ENCODE measurements around the gene TRAF2. TPM values are rescaled to one million over a fixed set of nuclear protein-coding genes. Genes with fewer than 3 reads are reported as not detected.

The TRAF2 gene
- polyA plus RNA-seq, 6 donors from 2014 or later: 13.2 to 29.9 (median 18.4) TPM

- Mint-ChIP-seq H3K4me1 (peaks cover 8 to 13% (median 9%) of the 10 kb centered on the region in 3 donors), H3K36me3 (no peaks in the 10 kb centered on the region), H3K27me3 (peaks cover 9 to 19% (median 11%) of the 10 kb centered on the region in 3 donors), H3K4me3 (no peak overlapping the region), H3K9me3 (no peaks in the 10 kb centered on the region), H3K27ac (no peak overlapping the region)
- DNase-seq (no peak), ATAC-seq (ENCODE audit: low read depth in 2 of 2) (no peak)
Observed at GRCh38 chr9:136963341-136963740, 77.0 kb downstream of the TRAF2 start.

GRCh38 chr9:136963751-136964150 is 77.4 kb downstream of the TRAF2 start:
- Mint-ChIP-seq H3K9me3 (no peaks in the 10 kb centered on the region), H3K36me3 (no peaks in the 10 kb centered on the region), H3K4me1 (peaks cover 8 to 13% (median 9%) of the 10 kb centered on the region in 3 donors), H3K4me3 (no peak overlapping the region), H3K27ac (no peak overlapping the region), H3K27me3 (peaks cover 9 to 19% (median 11%) of the 10 kb centered on the region in 3 donors)
- ATAC-seq (ENCODE audit: low read depth in 2 of 2): no peak
- no peak for DNase-seq

GRCh38 chr9:136964171-136964689 is 77.9 kb downstream of the TRAF2 start:
- ATAC-seq (ENCODE audit: low read depth in 2 of 2) (no peak), DNase-seq (no peak)
- Mint-ChIP-seq H3K4me1 (peaks cover 8 to 13% (median 9%) of the 10 kb centered on the region in 3 donors), H3K27me3 (peaks cover 9 to 19% (median 11%) of the 10 kb centered on the region in 3 donors), H3K4me3 (no peak overlapping the region), H3K36me3 (no peaks in the 10 kb centered on the region), H3K27ac (no peak overlapping the region), H3K9me3 (no peaks in the 10 kb centered on the region)

- Mint-ChIP-seq H3K36me3 (no peaks in the 10 kb centered on the region), H3K4me1 (peaks cover 8 to 13% (median 9%) of the 10 kb centered on the region in 3 donors), H3K9me3 (no peaks in the 10 kb centered on the region), H3K27me3 (peaks cover 9 to 21% (median 11%) of the 10 kb centered on the region in 3 donors), H3K4me3 (no peak overlapping the region), H3K27ac (no peak overlapping the region)
- no peak for DNase-seq
- ATAC-seq (ENCODE audit: low read depth in 2 of 2): no peak
Observed at GRCh38 chr9:136964833-136965422, 78.6 kb downstream of the TRAF2 start.

- H3K36me3 Mint-ChIP-seq: no peaks in the 10 kb centered on the region
- ATAC-seq (ENCODE audit: low read depth in 2 of 2): peak in 1 of 2 donors; percentile 81
Observed at GRCh38 chr9:136965771-136966484, 79.6 kb downstream of the TRAF2 start.

GRCh38 chr9:136968333-136969127 is 82.2 kb downstream of the TRAF2 start:
- H3K27ac Mint-ChIP-seq: no peak overlapping the region

More at GRCh38 chr9:136965771-136966484, 79.6 kb downstream of the TRAF2 start:
- H3K9me3 Mint-ChIP-seq: no peaks in the 10 kb centered on the region
- peaks cover 9 to 27% (median 11%) of the 10 kb centered on the region in 3 donors for H3K27me3 Mint-ChIP-seq
- H3K4me1 Mint-ChIP-seq: peaks cover 8 to 13% (median 9%) of the 10 kb centered on the region in 3 donors
- H3K27ac Mint-ChIP-seq: peak overlapping the region in 1 of 6 donors; percentile 15
- DNase-seq: no peak
- peak overlapping the region; percentile 1 to 76 (median 40) for H3K4me3 Mint-ChIP-seq

GRCh38 chr9:136969150-136969549 is 82.8 kb downstream of the TRAF2 start:
- Mint-ChIP-seq H3K4me3 (no peak overlapping the region), H3K36me3 (no peaks in the 10 kb centered on the region), H3K27ac (no peak overlapping the region), H3K4me1 (peaks cover 8 to 13% (median 9%) of the 10 kb centered on the region in 3 donors), H3K27me3 (peaks cover 8 to 20% (median 9%) of the 10 kb centered on the region in 3 donors), H3K9me3 (no peaks in the 10 kb centered on the region)
- no peak for ATAC-seq (ENCODE audit: low read depth in 2 of 2)
- no peak for DNase-seq

More at GRCh38 chr9:136968333-136969127, 82.2 kb downstream of the TRAF2 start:
- no peaks in the 10 kb centered on the region for H3K9me3 Mint-ChIP-seq
- ATAC-seq (ENCODE audit: low read depth in 2 of 2) (no peak), DNase-seq (no peak)
- peaks cover 8 to 20% (median 9%) of the 10 kb centered on the region in 3 donors for H3K27me3 Mint-ChIP-seq
- H3K4me1 Mint-ChIP-seq: peaks cover 8 to 13% (median 9%) of the 10 kb centered on the region in 3 donors
- no peak overlapping the region for H3K4me3 Mint-ChIP-seq
- no peaks in the 10 kb centered on the region for H3K36me3 Mint-ChIP-seq

GRCh38 chr9:136969774-136970173 is 83.5 kb downstream of the TRAF2 start:
- Mint-ChIP-seq H3K27me3 (peaks cover 8 to 20% (median 9%) of the 10 kb centered on the region in 3 donors), H3K27ac (no peak overlapping the region), H3K4me1 (peaks cover 8 to 13% (median 9%) of the 10 kb centered on the region in 3 donors), H3K36me3 (no peaks in the 10 kb centered on the region), H3K9me3 (no peaks in the 10 kb centered on the region), H3K4me3 (no peak overlapping the region)
- ATAC-seq (ENCODE audit: low read depth in 2 of 2) (no peak), DNase-seq (no peak)

- Mint-ChIP-seq H3K4me3 (no peak overlapping the region), H3K36me3 (no peaks in the 10 kb centered on the region), H3K9me3 (no peaks in the 10 kb centered on the region), H3K27ac (no peak overlapping the region), H3K27me3 (peaks cover 8 to 24% (median 9%) of the 10 kb centered on the region in 3 donors), H3K4me1 (peaks cover 8 to 13% (median 9%) of the 10 kb centered on the region in 3 donors)
- ATAC-seq (ENCODE audit: low read depth in 2 of 2) (no peak), DNase-seq (no peak)
Observed at GRCh38 chr9:136970361-136970760, 84.0 kb downstream of the TRAF2 start.

- no peak overlapping the region for H3K27ac Mint-ChIP-seq
- H3K36me3 Mint-ChIP-seq: no peaks in the 10 kb centered on the region
- no peaks in the 10 kb centered on the region for H3K9me3 Mint-ChIP-seq
- DNase-seq (no peak), ATAC-seq (ENCODE audit: low read depth in 2 of 2) (no peak)
- H3K4me3 Mint-ChIP-seq: no peak overlapping the region
- peaks cover 4 to 26% (median 8%) of the 10 kb centered on the region in 3 donors for H3K27me3 Mint-ChIP-seq
- no peaks in the 10 kb centered on the region for H3K4me1 Mint-ChIP-seq
Observed at GRCh38 chr9:136971746-136972145, 85.4 kb downstream of the TRAF2 start.

- DNase-seq (no peak), ATAC-seq (ENCODE audit: low read depth in 2 of 2) (no peak)
- H3K4me1 Mint-ChIP-seq: no peaks in the 10 kb centered on the region
- no peaks in the 10 kb centered on the region for H3K36me3 Mint-ChIP-seq
- no peak overlapping the region for H3K4me3 Mint-ChIP-seq
- H3K27ac Mint-ChIP-seq: no peak overlapping the region
- no peaks in the 10 kb centered on the region for H3K9me3 Mint-ChIP-seq
- peaks cover 4 to 32% (median 13%) of the 10 kb centered on the region in 3 donors for H3K27me3 Mint-ChIP-seq
Observed at GRCh38 chr9:136972335-136972734, 86.0 kb downstream of the TRAF2 start.

GRCh38 chr9:136972743-136973142 is 86.4 kb downstream of the TRAF2 start:
- peaks cover 4 to 36% (median 15%) of the 10 kb centered on the region in 3 donors for H3K27me3 Mint-ChIP-seq
- no peaks in the 10 kb centered on the region for H3K9me3 Mint-ChIP-seq
- DNase-seq: no peak
- no peak overlapping the region for H3K4me3 Mint-ChIP-seq
- H3K27ac Mint-ChIP-seq: no peak overlapping the region
- no peak for ATAC-seq (ENCODE audit: low read depth in 2 of 2)
- no peaks in the 10 kb centered on the region for H3K4me1 Mint-ChIP-seq
- H3K36me3 Mint-ChIP-seq: no peaks in the 10 kb centered on the region

All from naive B cell (primary cell).